ENCODE measurements around the gene NOXO1. TPM values are rescaled to one million over a fixed set of nuclear protein-coding genes. Genes with fewer than 3 reads are reported as not detected.
A peak's percentile ranks its signal among the peaks of the same experiment; 100 is the strongest.

The NOXO1 gene
- total and polyA plus RNA-seq, 10 of the 15 experiments (the other 5 are each of a cell fraction or from before 2014, with no cell fraction given), result 0.09 to 0.76 (median 0.26) TPM; not detected in 4

- TF ChIP-seq ZNF217 (IDR thresholded peaks at IDR 0.05) (no peak), CHD4 (IDR thresholded peaks at IDR 0.05) (no peak), WRNIP1 (IDR thresholded peaks at IDR 0.05; ENCODE audit: borderline replicate concordance, low read depth, low read length) (no peak), RCOR1 (conservative IDR thresholded peaks at IDR 0.05; ENCODE audit: low read depth, low read length) (no peak), CHD1 (IDR thresholded peaks at IDR 0.05; ENCODE audit: low read depth, low read length) (no peak), TARDBP (IDR thresholded peaks at IDR 0.05; ENCODE audit: borderline replicate concordance) (no peak), HDAC2 (IDR thresholded peaks at IDR 0.05) (no peak), SMAD5 (IDR thresholded peaks at IDR 0.05; ENCODE audit: low read depth) (no peak), MEF2A (IDR thresholded peaks at IDR 0.05; ENCODE audit: insufficient read depth, low read depth, low read length) (no peak), NR2C1 (IDR thresholded peaks at IDR 0.05) (no peak), LARP7 (IDR thresholded peaks at IDR 0.05) (peak; percentile 56; the same call in 1 of the 2 replicates), SIX5 (IDR thresholded peaks at IDR 0.05; ENCODE audit: low read depth, low read length, severe bottlenecking) (no peak)
- TF ChIP-seq, protein P1, sequence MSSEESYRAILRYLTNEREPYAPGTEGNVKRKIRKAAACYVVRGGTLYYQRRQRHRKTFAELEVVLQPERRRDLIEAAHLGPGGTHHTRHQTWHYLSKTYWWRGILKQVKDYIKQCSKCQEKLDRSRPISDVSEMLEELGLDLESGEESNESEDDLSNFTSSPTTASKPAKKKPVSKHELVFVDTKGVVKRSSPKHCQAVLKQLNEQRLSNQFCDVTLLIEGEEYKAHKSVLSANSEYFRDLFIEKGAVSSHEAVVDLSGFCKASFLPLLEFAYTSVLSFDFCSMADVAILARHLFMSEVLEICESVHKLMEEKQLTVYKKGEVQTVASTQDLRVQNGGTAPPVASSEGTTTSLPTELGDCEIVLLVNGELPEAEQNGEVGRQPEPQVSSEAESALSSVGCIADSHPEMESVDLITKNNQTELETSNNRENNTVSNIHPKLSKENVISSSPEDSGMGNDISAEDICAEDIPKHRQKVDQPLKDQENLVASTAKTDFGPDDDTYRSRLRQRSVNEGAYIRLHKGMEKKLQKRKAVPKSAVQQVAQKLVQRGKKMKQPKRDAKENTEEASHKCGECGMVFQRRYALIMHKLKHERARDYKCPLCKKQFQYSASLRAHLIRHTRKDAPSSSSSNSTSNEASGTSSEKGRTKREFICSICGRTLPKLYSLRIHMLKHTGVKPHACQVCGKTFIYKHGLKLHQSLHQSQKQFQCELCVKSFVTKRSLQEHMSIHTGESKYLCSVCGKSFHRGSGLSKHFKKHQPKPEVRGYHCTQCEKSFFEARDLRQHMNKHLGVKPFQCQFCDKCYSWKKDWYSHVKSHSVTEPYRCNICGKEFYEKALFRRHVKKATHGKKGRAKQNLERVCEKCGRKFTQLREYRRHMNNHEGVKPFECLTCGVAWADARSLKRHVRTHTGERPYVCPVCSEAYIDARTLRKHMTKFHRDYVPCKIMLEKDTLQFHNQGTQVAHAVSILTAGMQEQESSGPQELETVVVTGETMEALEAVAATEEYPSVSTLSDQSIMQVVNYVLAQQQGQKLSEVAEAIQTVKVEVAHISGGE (CRISPR knock-in tag; IDR thresholded peaks at IDR 0.05), result no peak
- TF ChIP-seq, protein P2, sequence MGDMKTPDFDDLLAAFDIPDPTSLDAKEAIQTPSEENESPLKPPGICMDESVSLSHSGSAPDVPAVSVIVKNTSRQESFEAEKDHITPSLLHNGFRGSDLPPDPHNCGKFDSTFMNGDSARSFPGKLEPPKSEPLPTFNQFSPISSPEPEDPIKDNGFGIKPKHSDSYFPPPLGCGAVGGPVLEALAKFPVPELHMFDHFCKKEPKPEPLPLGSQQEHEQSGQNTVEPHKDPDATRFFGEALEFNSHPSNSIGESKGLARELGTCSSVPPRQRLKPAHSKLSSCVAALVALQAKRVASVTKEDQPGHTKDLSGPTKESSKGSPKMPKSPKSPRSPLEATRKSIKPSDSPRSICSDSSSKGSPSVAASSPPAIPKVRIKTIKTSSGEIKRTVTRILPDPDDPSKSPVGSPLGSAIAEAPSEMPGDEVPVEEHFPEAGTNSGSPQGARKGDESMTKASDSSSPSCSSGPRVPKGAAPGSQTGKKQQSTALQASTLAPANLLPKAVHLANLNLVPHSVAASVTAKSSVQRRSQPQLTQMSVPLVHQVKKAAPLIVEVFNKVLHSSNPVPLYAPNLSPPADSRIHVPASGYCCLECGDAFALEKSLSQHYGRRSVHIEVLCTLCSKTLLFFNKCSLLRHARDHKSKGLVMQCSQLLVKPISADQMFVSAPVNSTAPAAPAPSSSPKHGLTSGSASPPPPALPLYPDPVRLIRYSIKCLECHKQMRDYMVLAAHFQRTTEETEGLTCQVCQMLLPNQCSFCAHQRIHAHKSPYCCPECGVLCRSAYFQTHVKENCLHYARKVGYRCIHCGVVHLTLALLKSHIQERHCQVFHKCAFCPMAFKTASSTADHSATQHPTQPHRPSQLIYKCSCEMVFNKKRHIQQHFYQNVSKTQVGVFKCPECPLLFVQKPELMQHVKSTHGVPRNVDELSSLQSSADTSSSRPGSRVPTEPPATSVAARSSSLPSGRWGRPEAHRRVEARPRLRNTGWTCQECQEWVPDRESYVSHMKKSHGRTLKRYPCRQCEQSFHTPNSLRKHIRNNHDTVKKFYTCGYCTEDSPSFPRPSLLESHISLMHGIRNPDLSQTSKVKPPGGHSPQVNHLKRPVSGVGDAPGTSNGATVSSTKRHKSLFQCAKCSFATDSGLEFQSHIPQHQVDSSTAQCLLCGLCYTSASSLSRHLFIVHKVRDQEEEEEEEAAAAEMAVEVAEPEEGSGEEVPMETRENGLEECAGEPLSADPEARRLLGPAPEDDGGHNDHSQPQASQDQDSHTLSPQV (IDR thresholded peaks at IDR 0.05), result peak; percentile 78; the same call in 1 of the 2 replicates
- TF ChIP-seq, protein P3, sequence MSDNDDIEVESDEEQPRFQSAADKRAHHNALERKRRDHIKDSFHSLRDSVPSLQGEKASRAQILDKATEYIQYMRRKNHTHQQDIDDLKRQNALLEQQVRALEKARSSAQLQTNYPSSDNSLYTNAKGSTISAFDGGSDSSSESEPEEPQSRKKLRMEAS (IDR thresholded peaks at IDR 0.05; ENCODE audit: low read depth, low read length), result peak; percentile 75
- TF ChIP-seq, protein P4, sequence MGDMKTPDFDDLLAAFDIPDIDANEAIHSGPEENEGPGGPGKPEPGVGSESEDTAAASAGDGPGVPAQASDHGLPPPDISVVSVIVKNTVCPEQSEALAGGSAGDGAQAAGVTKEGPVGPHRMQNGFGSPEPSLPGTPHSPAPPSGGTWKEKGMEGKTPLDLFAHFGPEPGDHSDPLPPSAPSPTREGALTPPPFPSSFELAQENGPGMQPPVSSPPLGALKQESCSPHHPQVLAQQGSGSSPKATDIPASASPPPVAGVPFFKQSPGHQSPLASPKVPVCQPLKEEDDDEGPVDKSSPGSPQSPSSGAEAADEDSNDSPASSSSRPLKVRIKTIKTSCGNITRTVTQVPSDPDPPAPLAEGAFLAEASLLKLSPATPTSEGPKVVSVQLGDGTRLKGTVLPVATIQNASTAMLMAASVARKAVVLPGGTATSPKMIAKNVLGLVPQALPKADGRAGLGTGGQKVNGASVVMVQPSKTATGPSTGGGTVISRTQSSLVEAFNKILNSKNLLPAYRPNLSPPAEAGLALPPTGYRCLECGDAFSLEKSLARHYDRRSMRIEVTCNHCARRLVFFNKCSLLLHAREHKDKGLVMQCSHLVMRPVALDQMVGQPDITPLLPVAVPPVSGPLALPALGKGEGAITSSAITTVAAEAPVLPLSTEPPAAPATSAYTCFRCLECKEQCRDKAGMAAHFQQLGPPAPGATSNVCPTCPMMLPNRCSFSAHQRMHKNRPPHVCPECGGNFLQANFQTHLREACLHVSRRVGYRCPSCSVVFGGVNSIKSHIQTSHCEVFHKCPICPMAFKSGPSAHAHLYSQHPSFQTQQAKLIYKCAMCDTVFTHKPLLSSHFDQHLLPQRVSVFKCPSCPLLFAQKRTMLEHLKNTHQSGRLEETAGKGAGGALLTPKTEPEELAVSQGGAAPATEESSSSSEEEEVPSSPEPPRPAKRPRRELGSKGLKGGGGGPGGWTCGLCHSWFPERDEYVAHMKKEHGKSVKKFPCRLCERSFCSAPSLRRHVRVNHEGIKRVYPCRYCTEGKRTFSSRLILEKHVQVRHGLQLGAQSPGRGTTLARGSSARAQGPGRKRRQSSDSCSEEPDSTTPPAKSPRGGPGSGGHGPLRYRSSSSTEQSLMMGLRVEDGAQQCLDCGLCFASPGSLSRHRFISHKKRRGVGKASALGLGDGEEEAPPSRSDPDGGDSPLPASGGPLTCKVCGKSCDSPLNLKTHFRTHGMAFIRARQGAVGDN (IDR thresholded peaks at IDR 0.05), result peak; percentile 93
Observed at GRCh38 chr16:1991948-1992703, 10.9 kb upstream of the NOXO1 start (continued).

Measured in GM12878 (cell line).